ENCODE measurements around the gene SUPT5H.

DNA sequence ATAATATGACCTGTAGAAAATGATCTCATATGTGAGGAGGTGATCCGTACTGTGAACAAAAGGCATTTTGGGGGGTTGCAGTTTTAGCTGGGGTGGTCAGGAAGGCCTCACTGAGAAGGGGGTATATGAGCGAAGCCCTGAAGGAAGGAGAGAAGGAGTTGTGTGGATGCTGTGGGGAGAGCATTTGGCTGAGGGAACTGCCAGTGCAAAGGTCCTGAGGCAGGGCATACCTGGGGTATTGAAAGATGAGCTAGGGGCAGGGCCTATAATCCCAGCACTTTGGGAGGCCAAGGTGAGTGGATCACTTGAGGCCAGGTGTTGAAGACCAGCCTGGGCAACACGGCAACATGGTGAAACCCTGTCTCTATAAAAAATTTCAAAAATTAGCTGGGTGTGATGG, 72.0 kb downstream of the SUPT5H start:
- no peak for TF ChIP-seq CEBPB (IDR thresholded peaks at IDR 0.05; ENCODE audit: low read depth, low read length)
- TF ChIP-seq, protein P1, sequence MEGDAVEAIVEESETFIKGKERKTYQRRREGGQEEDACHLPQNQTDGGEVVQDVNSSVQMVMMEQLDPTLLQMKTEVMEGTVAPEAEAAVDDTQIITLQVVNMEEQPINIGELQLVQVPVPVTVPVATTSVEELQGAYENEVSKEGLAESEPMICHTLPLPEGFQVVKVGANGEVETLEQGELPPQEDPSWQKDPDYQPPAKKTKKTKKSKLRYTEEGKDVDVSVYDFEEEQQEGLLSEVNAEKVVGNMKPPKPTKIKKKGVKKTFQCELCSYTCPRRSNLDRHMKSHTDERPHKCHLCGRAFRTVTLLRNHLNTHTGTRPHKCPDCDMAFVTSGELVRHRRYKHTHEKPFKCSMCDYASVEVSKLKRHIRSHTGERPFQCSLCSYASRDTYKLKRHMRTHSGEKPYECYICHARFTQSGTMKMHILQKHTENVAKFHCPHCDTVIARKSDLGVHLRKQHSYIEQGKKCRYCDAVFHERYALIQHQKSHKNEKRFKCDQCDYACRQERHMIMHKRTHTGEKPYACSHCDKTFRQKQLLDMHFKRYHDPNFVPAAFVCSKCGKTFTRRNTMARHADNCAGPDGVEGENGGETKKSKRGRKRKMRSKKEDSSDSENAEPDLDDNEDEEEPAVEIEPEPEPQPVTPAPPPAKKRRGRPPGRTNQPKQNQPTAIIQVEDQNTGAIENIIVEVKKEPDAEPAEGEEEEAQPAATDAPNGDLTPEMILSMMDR (conservative IDR thresholded peaks at IDR 0.05; ENCODE audit: low read depth, low read length): no peak
